DOHH2 (cell line): Measurements from ENCODE around the gene VAV1.
"Not testable (repeated sequence)": the region's sequence is repeated elsewhere in the genome, so short reads cannot be mapped to it uniquely, and the experiment has no call there.

ENCODE experiments used
- H3F3A ChIP-seq: fragments of 200-600 bp; sonication (generic), shearing (Covaris generic); 2 replicates; pipeline ENCODE4 v1.6.0; 2016; ENCODE audit warnings: antibody characterized with exemption, mild to moderate bottlenecking; ENCODE audit not compliant: control insufficient read depth, insufficient read depth
- H3K27ac ChIP-seq: fragments of 200-600 bp; sonication (generic); 2 replicates; pipeline ENCODE4 v1.5.1; 2014; ENCODE audit warnings: low read depth, mild to moderate bottlenecking, low read length, moderate library complexity
- H3K27me3 ChIP-seq: fragments of 200-600 bp; sonication (generic); 2 replicates; pipeline ENCODE4 v1.6.1; 2014; ENCODE audit warnings: mild to moderate bottlenecking, low read length, mixed read lengths; ENCODE audit not compliant: control insufficient read depth
- H3K36me3 ChIP-seq: fragments of 200-600 bp; sonication (generic); 2 replicates; pipeline ENCODE4 v1.6.1; 2014; ENCODE audit warnings: mild to moderate bottlenecking, low read length, moderate library complexity, mixed read lengths; ENCODE audit not compliant: control insufficient read depth
- H3K4me1 ChIP-seq: fragments of 200-600 bp; sonication (generic); 2 replicates; pipeline ENCODE4 v1.6.1; 2014; ENCODE audit warnings: mild to moderate bottlenecking, low read length, mixed read lengths; ENCODE audit not compliant: control insufficient read depth
- H3K4me2 ChIP-seq: fragments of 200-600 bp; sonication (generic); 2 replicates; pipeline ENCODE4 v1.6.0; 2014; ENCODE audit warnings: mild to moderate bottlenecking, low read length, moderate library complexity
- H3K4me3 ChIP-seq: fragments of 200-600 bp; sonication (generic); 2 replicates; pipeline ENCODE4 v1.5.1; 2014; ENCODE audit warnings: mild to moderate bottlenecking, low read length, mixed read lengths
- H3K79me2 ChIP-seq: fragments of 200-600 bp; sonication (generic); 2 replicates; pipeline ENCODE4 v1.6.1; 2014; ENCODE audit warnings: mild to moderate bottlenecking, low read length, mixed read lengths; ENCODE audit not compliant: control insufficient read depth
- H3K9me2 ChIP-seq: fragments of 200-600 bp; sonication (generic); replicated peaks from 2 replicates; pipeline ENCODE4 v1.6.1; 2014; ENCODE audit warnings: mild to moderate bottlenecking, low read length, mixed read lengths; ENCODE audit not compliant: control insufficient read depth
- H3K9me3 ChIP-seq: fragments of 200-600 bp; sonication (generic); 2 replicates; pipeline ENCODE4 v1.6.1; 2014; ENCODE audit warnings: antibody characterized with exemption, low read length, mixed read lengths; ENCODE audit not compliant: control insufficient read depth, insufficient read depth
- H4K20me1 ChIP-seq: fragments of 200-600 bp; sonication (generic); 2 replicates; pipeline ENCODE4 v1.6.0; 2014; ENCODE audit warnings: low read depth, mild to moderate bottlenecking, antibody characterized with exemption, low read length, moderate library complexity; ENCODE audit not compliant: control insufficient read depth, insufficient read depth
- CTCF ChIP-seq: fragments of 200-600 bp; sonication (generic); IDR thresholded peaks from one replicate; pipeline ENCODE4 v1.5.1; 2014; ENCODE audit warnings: antibody characterized with exemption, mild to moderate bottlenecking, low read depth, low read length; ENCODE audit not compliant: poor library complexity, severe bottlenecking
- EZH2phosphoT487 ChIP-seq: fragments of 200-600 bp; sonication (generic); IDR thresholded peaks from 2 replicates; pipeline ENCODE4 v1.6.1; 2017; ENCODE audit warnings: borderline replicate concordance, mild to moderate bottlenecking, antibody characterized with exemption, low read length, moderate library complexity, mixed read lengths

The VAV1 gene

GRCh38 chr19:6761053-6761676 is 11.3 kb upstream of the VAV1 start:
- H3K27me3 ChIP-seq = no peaks in the 10 kb centered on the region
- H3K4me1 ChIP-seq = peaks cover 9% of the 10 kb centered on the region
- peaks cover 7% of the 10 kb centered on the region; the same call in 1 of the 2 replicates for H3K9me3 ChIP-seq
- H4K20me1 ChIP-seq = no peaks in the 10 kb centered on the region
- H3K79me2 ChIP-seq = peaks cover 1% of the 10 kb centered on the region; the same call in 1 of the 2 replicates
- H3K4me2 ChIP-seq = no peak overlapping the region; the same call in 1 of the 2 replicates
- H3K36me3 ChIP-seq = peaks cover 9% of the 10 kb centered on the region
- no peak for TF ChIP-seq EZH2phosphoT487
- TF ChIP-seq CTCF = no peak
- H3K27ac ChIP-seq = no peak overlapping the region
- 0 out of 2 replicates have a peak overlapping the region, but pooled peaks have one; percentile 11 for H3K4me3 ChIP-seq
- no peaks in the 10 kb centered on the region for H3F3A ChIP-seq
- no peaks in the 10 kb centered on the region for H3K9me2 ChIP-seq

- not testable (repeated sequence) for H4K20me1 ChIP-seq, H3K27ac ChIP-seq, H3K4me2 ChIP-seq, H3K9me3 ChIP-seq, H3F3A ChIP-seq, H3K9me2 ChIP-seq, H3K79me2 ChIP-seq, H3K36me3 ChIP-seq, H3K4me3 ChIP-seq, H3K27me3 ChIP-seq
- peaks cover 17% of the 10 kb centered on the region for H3K4me1 ChIP-seq
These were observed 10.2 kb upstream of the VAV1 start for GRCh38 chr19:6762253-6762797.

- peaks cover 6% of the 10 kb centered on the region for H3F3A ChIP-seq
- H3K4me1 ChIP-seq = peaks cover 32% of the 10 kb centered on the region
- H4K20me1 ChIP-seq = no peaks in the 10 kb centered on the region
- TF ChIP-seq CTCF = no peak
- peaks cover 7% of the 10 kb centered on the region; the same call in 1 of the 2 replicates for H3K79me2 ChIP-seq
- peaks cover 4% of the 10 kb centered on the region for H3K36me3 ChIP-seq
- no peaks in the 10 kb centered on the region for H3K27me3 ChIP-seq
- H3K9me2 ChIP-seq = no peaks in the 10 kb centered on the region
- H3K4me3 ChIP-seq = peak overlapping the region; percentile 78
- H3K4me2 ChIP-seq = peak overlapping the region; percentile 75
- peaks cover 4% of the 10 kb centered on the region; the same call in 1 of the 2 replicates for H3K9me3 ChIP-seq
- H3K27ac ChIP-seq = no peak overlapping the region
These were observed 6.7 kb upstream of the VAV1 start for GRCh38 chr19:6765738-6766356.
